Esophagus mucosa (tissue), 1 donor: Measurements from ENCODE around the gene IFT22. TPM values are rescaled to one million over a fixed set of nuclear protein-coding genes. Genes with fewer than 3 reads are reported as not detected.
"Not testable (repeated sequence)": the region's sequence is repeated elsewhere in the genome, so short reads cannot be mapped to it uniquely, and the experiment has no call there.

ENCODE experiments used
- ATAC-seq: fragments of 200-7000 bp; cut with Tn5 transposase; one replicate; pipeline ENCODE4 v1.9.1; 2020
- total RNA-seq: library from RNA; stranded (reverse); gene quantifications from one replicate; pipeline ENCODE4 v1.2.4, GENCODE V29; 2023
- donor health status: DM: yes; HTN: yes; CAD: no.

Gene IFT22
- total RNA-seq, 1 donor from 2014 or later, result 10.4 TPM

DNA sequence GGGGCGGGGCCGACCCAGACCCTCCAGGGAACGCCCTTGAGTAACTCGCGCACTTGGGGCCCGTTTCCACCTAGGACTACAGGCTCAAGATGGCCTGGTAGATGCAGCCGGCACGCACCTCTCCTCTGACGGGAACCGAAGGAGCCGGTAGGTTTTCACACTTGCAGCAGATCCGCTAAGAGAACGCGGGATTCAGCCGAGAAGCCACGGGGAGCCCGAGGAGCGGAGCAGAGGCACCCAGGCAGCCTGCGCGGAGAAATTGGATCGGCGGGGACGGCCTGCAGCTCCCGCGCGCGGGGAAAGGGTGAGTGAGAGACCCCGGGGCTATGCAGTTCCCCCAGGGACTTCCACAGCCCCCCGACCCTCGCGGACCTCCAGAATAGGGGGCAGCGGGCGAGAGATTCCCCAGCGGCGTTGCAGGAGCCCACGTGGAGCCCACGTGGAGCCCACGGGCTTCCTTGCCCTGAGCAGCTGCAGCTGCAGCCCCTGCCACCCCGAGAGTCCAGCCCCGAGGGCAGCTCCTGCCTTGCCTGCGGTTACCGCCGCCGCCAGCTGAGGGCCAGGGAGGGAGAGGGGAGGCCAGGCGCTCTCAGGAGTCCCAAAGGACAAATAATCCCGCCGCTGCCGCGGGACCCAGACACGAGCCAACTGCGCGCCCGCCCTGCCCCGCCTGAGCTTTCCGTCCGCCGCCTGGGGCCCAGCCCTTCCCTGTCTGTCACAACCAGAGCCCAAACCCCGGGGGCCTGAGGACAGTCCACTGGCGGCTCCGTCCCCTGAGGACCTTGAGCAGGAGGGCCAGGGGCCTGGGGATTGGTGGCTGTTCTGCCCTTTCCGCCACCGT, 13.1 kb downstream of the IFT22 start:
- peak; percentile 95 for ATAC-seq

GRCh38 chr7:101306307-101306706, 15.3 kb downstream of the IFT22 start:
- no peak for ATAC-seq

GRCh38 chr7:101303102-101303701, 18.4 kb downstream of the IFT22 start:
- ATAC-seq, result no peak

DNA sequence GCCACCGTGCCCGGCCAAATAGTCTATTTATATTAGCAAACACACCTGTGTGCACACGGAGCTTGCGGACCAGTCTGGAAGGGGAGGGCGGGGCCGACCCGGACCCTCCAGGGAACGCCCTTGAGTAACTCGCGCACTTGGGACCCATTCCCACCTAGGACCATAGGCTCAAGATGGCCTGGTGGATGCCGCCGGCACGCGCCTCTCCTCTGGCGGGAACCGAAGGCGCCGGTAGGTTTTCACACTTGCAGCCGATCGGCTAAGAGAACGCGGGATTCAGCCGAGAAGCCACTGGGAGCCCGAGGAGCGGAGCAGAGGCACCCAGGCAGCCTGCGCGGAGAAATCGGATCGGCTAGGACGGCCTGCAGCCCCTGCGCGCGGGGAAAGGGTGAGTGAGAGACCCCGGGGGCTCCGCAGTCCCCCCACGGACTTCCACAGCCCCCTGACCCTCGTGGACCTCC, 18.9 kb downstream of the IFT22 start:
- no peak for ATAC-seq

DNA sequence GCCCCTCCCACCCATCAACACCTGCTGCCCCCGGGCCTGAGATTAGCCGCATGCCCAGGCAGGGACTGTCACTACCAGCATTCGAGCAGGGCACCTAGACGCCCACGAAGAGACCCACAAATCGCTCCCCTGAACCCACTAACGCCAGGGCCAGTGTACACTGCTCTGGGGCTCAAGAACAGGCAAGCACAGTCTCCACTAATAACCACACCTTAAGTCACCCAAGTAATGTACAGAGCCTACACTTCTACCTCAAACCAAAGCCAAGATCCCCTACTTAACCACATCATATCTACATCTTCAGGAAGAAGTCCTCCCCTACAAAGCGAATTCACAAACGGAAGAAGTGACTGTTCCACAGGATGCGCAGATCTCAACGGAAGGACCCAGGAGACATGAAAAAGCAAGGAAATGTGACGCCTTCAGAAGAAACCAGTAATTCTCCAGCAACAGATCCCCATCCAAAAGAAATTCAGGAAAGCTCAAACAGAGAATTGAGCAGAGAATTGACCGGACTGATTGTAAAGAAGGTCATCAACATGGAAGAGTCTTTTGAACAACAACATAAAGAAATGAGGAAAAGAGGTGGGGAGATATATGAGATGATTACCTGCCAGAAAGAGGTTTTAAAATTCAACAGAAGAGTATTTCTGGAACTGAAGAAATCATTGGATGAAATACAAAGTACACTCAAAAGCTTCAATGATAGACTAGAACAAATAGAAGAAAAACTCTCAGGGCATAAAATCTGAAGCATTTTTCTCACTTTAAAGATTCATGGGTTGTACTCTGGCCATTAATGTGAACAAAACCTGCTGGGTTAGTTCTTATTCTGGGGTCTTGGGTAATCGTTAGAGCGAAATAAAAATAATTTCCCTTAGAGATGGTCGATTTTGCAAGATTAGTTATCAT, 20.9 kb downstream of the IFT22 start:
- no peak for ATAC-seq

GRCh38 chr7:101299511-101300464, 21.8 kb downstream of the IFT22 start:
- ATAC-seq, result no peak

DNA sequence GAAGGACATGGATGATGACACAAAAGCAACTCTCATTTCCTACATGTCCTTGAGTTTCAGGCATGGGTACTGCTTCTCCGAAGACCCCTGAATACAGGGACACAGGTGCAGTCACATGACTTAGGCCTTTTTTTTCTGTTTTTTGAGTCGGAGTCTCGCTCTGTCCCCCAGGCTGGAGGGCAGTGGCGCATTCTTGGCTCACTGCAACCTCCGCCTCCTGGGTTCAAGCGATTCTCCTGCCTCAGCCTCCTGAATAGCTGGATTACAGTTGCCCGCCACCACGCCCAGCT, 26.8 kb downstream of the IFT22 start:
- ATAC-seq, result no peak

DNA sequence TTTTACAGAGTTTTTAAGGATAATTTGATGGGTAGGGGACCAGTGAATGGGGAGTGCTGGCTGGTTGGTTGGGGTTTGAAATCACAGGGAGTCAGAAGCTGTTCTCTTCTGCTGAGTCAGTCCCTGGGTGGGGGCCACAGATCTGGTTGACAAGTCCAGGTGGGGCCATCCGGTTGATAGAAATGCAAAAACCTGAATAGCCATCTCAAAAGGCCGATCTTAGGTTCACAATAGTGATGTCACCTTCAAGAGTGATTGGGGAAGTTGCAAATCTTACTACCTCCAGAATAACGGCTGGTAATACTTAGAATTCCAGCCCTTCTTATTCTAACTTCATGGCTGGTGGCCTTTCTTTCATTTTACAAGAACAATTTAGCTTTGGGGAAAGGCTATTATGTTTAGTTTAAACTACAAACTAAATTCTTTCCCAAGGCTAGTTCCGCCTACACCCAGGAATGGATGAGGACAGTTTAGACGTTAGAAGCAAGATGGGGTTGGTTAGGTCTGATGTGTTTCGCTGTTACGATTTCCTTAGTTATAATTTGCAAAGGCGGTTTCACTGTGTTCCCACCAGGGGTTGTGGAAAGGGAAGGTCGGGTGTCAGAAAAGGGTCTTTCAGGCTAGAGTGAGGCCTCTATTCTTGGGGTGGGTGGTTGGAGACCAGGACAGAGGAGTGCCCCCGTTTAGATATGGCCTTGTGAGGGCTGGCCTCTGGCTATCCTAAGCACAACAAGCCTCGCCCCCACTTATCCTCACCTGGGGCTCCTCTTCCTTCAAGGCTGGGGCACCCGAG, 27.4 kb downstream of the IFT22 start:
- no peak for ATAC-seq

DNA sequence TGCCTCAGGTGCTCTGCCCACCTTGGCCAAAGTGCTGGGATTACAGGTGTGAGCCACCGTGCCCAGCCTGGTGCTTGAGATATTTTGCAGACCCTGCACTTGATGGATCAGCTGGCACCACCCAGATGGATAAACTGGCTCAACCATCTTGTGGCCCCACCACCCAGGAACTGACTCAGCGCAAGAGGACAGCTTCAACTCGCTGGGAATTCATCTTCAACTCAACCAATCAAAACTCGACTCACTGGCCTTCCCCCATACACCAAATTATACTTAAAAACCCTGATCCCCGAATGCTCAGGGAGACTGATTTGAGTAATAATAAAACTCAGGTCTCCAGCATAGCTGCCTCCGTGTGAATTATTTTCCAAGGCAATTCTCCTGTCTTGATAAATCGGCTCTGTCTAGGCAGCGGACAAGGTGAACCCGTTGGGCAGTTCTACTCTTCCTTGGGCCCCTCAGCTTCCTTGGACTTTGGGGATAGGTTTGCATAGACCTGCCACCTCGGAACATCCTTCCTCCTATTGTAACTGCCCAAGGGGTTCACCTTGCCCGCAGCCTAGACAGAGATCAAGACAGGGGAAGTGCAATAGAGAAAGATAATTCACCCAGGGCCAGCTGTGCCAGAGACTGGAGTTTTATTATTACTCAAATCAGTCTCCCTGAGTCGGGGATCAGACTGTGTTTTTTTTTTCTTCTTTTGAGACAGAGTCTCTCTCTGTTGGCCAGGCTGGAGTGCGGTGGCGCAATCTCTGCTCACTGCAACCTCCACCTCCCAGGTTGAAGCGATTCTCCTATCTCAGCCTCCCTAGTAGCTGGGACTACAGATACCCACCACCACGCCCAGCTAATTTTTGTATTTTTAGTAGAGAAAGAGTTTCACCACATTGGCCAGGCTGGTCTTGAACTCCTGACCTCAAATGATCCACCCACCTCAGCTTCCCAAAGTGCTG, 28.3 kb downstream of the IFT22 start:
- not testable (repeated sequence) for ATAC-seq

- ATAC-seq, result not testable (repeated sequence)
Measured at GRCh38 chr7:101292566-101292965, 29.0 kb downstream of the IFT22 start.

- peak; percentile 48 for ATAC-seq
Measured at GRCh38 chr7:101290186-101291037, 31.2 kb downstream of the IFT22 start.

DNA sequence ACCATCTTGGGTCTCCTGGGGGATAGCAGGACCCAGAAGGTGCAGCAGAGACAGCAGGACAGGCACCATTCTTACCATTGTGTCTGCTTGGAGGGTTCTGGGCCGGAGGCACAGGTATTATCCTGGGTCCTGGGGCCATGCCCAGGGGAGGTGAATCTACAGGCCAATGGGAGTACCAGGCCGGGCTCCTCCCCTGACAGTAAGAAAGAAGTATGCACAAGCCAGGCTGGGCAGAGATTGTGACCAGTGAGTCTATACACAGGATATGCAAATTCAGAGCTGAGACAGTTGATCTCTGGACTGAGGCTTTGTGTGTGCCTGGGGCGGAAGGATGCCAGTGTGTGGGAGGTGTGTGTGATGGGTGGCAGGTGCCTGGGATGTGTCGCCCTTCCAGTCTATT, 31.9 kb downstream of the IFT22 start:
- ATAC-seq, result peak; percentile 40

- ATAC-seq, result no peak
Measured at GRCh38 chr7:101288439-101288838, 33.2 kb downstream of the IFT22 start.

DNA sequence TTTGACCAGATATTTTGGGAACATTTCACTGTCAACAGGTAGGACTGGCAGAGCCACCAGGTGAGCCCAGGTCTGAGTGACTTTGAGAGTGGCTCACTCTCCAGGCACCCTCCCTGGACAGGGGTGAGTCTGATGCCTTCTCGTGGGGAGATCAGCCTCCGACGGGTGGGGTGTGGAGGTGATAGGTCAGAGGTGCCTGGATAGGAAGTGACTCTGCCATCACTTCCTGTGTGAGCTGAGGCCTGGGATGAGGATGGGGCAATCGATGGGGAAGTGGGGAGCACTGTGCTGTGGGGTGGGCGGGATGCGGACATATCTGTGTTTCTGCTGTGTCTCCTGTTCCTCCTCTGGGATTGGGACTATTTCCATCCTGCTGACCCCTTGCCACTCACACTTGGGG, 34.6 kb downstream of the IFT22 start:
- no peak for ATAC-seq

DNA sequence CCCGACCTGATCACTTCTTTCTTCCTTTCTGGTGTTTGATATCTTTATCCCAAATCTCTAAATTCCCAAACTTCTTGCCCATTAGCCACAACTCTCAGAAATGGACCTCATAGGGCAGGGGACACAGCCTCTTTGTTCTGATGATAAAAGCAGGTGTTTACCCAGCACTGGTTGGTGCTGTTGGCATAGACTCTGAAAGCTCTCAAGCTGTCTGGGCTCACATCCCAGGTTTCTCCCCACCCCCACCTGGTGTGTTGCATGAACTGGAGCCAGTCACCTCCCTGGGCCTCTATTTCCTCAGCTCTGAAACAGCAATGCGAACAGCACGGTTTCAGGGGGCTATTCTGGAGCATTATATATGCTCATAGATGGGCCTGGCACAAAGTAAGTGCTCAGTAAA, 35.7 kb downstream of the IFT22 start:
- not testable (repeated sequence) for ATAC-seq

DNA sequence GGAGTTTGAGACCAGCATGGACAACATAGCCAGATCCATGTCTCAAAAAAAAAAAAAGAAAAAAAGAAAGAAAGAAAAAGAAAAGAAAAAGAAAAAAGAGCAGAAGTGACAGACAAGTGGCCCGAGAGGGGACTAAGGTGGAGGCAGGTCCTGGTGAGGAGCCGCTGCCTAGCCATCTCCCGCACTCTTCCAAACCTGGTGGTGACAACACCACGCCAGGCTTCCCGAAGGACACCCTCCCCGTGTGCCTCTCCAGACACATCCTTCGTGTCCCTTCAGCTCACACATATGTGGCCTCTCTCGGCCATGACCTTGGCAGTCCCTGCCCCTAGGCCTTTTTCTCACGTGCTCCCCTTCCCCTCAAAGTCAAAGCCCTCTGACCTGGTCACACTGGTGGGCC, 36.4 kb downstream of the IFT22 start:
- ATAC-seq, result no peak

- not testable (repeated sequence) for ATAC-seq
Measured at GRCh38 chr7:101280912-101281311, 40.7 kb downstream of the IFT22 start.

DNA sequence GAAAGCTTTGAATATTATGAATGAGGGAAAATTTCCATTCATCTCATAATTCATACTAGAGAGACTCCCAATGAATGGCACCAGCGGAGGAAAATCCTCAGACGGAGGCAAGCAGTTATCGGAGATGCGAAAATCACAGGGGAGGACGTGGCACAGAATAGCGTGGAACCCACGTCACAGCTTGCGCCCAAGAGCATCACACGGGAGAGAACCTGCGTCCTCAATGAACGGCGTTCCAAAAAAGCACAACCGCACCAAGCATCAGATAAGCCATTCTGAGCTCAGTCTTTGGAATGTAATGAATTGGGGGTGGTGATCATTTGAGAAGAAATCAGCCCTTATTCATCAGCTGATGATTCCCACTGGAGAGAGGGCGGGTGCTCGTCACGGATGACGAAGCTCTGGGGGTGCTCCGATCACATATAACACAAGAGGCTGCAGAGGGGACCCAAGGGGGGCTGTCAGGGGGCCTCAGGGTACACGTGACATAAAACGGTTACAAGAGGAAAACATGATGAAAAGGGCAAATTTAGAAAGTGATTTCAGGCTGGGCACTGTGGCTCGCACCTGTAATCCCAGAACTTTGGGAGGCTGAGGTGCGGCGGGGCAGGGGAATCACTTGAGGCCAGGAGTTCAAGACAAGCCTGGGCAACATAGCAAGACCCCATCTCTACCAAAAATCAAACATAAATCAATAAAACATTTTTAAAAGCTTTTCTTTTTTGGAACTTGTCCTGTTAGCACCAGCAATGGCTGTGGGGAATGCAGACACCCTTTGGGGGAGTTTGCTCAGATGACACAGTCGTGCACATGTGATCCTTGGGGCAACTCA, 42.9 kb downstream of the IFT22 start:
- ATAC-seq, result no peak
